ENCODE results near the gene ARHGAP40.

The ARHGAP40 gene

DNA sequence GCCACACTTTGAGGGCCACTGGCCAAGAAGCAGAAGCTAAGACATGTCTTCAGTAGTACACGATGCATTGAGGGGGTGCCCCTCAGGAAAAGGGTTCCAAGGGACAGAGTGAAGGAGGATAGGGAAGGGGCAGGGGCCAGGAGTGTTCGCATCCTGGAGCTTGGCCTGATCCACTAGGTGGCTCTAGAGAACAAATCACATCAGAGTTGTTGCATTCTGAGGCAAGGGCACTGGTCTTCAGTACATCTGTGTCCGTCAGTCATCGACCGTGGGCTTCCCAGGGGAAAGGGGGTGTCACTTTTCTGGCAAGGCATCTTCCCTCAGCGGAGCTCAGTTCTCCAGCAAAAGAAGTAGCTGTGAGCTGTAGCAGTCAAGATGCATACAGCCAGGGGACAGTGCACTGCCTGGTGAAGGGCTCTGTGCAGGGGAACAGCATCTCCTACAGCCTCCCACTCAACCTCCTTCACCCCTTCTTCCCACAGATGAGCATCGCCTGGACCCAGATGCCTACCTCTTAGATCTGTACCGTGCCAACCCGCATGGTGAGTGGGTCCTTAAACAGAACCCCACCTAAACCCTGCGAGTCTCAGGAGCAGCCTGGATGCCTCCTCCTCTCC lies 47.8 kb downstream of the ARHGAP40 start:
- no peak for DNase-seq (ENCODE audit: low read depth in 2 of 2, low spot score in 1 of 2)

DNA sequence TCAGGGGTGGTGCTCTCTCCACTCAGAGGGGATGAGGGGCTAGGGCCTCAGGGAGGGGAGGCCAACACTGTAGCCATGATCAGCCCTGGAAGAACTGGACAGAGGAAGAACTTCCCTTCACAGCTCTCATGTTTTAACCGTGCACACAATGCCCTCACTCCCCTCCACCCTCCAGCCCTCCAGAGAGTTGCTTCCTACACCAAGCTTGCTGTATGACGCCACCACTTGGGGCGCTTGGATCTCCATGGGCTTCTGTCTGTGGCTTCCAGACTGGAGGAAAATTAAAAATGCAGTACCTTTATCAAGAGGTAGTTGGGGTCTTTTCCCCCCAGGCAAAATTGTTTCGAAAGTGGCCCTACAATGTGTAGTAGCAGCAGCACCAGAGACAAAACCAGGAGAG lies 48.4 kb downstream of the ARHGAP40 start:
- no peak for DNase-seq (ENCODE audit: low read depth in 2 of 2, low spot score in 1 of 2)

DNA sequence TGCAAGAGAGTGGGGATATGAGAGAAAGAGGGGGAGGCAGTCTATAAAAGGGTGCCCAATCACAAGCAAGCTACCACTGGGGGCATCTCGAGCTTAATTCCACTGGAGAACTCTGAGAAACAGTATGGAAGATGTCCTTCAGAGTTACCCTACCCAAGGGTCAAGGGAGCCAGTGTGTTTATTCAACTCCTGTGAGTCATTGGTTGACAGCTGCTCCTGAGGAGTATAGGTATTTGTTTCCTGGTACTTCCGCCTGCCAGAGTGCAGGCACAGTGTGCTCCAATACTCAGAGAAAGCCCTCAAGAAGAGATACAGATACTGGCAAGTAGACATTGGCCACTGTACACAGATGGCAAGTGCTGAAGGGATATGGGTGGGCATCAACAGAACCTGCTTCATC lies 49.5 kb downstream of the ARHGAP40 start:
- DNase-seq (ENCODE audit: low read depth in 2 of 2, low spot score in 1 of 2), result no peak

DNA sequence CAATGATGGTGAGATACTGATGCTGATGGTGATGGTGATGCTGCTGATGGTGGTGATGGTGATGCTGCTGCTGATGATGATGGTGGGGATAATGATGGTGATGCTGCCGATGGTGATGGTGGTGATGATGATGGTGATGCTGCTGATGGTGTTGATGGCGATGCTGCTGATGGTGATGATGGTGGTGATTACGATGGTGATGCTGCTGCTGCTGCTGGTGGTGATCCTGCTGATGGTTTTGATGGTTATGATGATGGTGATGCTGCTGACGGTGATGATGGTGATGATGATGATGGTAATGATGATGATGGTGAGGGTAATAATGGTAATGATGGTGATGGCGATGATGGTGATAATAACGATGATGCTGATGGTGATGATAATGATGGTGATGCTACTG lies 50.0 kb downstream of the ARHGAP40 start:
- no peak for DNase-seq (ENCODE audit: low read depth in 2 of 2, low spot score in 1 of 2)

DNA sequence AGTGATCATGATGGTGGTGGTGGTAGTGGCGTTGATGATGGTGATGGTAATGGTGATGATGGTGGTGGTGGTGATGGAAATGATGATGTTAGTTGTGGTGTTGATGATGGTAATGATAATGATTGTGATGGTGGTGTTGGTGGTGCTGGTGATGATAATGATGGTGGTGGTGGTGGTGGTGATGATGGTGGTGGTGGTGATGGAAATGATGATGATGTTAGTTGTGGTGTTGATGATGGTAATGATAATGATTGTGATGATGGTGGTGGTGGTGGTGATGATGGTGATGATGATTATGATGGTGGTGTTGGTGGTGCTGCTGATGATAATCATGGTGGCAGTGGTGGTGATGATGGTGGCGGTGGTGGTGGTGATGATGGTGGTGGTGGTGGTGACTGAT lies 51.4 kb downstream of the ARHGAP40 start:
- no peak for DNase-seq (ENCODE audit: low read depth in 2 of 2, low spot score in 1 of 2)

DNA sequence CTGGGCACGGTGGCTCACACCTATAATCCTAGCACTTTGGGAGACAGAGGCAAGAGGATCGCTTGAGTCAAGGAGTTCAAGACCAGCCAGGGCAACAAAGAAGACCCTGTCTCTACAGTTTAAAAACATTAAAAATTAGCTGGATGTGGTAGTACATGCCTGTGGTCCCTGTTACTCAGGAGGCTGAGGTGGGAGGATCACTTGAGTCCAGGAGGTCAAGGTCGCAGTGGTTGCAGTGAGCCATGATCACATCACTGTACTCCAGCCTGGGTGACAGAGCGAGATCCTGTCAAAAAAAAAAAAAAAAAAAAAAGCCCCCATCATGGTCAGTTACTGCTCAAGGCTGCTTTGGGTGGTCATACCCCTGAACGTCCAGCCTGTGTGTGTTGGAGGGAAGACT lies 55.8 kb downstream of the ARHGAP40 start:
- DNase-seq (ENCODE audit: low read depth in 2 of 2, low spot score in 1 of 2), result no peak

DNA sequence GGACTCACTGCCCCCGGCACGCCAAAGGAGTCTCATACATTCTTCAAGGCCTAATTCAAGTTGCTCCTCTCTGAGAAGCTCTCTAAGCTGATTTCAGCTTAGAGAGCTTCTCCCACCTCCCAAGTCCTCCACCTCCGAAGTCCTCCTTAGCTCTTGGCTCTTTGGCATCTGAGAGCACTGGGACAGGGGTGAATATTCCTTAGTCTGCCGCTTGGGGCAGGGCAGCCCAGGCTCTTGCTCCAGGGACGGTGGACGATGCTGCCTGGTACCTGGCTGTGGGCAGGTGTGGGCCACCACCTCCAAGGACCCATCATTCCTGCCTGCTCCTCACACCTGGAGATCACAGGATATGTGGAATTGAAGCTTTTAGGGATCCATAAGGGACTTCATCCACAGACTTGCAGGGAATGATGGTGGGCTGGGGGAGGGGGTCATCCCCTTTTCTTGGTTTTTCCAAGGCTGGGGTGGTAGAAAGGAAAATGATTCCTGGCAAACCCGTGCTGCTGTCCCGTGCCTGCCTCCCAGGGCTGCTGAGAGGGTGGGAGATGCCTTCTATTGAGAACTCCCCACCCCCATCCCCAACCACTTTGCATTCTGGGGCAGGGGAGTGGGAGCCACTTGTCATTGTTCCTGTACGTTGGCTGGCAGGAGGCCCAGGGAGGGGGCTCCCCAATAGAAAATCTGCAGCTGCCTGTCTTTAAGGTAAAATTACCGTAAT lies 57.4 kb downstream of the ARHGAP40 start:
- no peak for DNase-seq (ENCODE audit: low read depth in 2 of 2, low spot score in 1 of 2)

DNA sequence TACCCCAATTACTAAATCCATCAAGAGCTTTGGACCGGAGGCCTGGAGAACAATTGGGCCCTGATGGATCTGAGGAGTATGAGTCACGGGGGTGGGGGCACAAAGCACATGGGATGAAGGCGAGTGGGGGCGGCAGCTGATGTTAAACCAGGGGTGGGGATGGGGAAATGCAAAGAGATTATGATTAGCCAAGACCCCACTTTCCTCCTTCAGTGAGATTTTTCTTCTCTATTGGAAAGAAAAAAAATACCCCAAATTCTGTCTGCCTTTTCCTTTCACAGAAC lies 57.9 kb downstream of the ARHGAP40 start:
- no peak for DNase-seq (ENCODE audit: low read depth in 2 of 2, low spot score in 1 of 2)

DNA sequence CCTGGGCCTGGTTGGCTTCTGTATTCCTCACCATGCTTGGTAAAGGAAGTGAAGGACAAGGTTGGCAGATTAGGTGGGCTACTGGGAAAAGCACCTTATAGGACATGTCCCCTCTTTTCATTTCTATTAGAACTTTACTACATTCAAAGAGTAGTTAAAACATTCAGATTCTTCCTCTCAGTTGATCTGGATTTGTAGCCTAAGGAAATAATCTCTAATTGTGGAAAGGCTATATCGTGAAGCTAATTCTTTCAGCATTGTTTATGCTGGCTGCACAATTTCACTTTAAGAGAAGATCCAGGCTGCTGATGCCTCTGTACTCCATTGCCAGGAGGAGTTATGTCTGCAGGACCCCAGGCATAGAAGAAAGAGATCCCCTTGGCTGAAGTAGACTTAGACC lies 58.8 kb downstream of the ARHGAP40 start:
- DNase-seq (ENCODE audit: low read depth in 2 of 2, low spot score in 1 of 2), result no peak

DNA sequence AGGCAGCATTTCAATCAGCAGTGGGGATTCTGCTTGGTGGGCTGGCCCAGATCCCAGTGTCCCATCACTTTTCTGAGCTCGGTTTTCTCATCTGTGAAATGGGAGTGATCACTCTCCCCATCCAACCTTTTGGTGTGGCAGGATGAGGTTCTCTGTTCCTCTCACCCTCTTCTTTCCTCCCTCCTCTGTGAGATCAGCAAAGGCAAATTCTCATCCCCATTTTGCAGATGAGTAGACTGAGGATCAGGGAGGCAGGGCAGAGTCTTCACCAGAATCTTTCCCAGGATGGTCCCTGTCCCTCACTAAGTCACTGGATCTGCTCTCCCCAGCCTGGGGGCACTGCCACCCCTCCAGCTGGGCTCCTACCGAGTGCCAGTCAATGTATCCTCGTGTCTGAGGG lies 62.1 kb downstream of the ARHGAP40 start:
- DNase-seq (ENCODE audit: low read depth in 2 of 2, low spot score in 1 of 2), result no peak

DNA sequence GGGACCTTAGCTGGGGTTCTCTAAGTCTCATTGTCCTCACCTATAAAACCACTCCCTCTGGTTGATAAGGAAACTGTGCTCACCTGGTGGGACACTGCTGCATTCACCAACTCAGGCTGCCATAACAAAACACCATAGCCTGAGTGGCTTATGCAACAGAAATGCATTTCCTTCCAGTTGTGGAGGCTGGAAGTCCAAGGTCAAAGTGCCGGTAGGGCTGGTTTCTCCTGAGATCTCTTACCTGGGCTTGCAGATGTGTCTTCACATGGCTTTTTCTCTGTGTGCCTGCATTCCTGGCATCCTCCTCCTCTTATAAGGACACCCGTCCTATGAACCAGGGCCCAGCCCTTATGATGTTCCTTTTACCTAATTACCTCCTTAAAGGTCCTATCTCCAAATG lies 62.7 kb downstream of the ARHGAP40 start:
- no peak for DNase-seq (ENCODE audit: low read depth in 2 of 2, low spot score in 1 of 2)

DNA sequence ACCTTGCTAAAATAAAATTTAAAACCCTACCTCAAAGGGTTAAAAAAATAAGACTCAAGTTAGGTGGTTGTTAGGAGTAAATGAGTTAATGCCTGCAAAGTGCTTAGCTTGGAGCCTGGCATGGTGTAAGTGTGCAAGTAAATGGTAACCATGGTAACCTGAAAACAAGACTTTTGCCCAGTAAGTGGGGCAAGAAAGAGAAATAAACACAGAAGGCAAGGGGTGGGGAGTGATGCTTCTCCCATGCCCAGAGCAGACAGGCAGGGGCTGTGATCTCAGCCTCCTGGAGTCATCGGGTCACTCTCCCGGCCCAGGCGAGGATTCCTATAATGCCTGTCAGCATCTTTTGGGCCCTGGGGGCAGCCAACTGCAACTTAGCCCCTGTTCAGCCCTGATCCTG lies 63.5 kb downstream of the ARHGAP40 start:
- DNase-seq (ENCODE audit: low read depth in 2 of 2, low spot score in 1 of 2), result no peak

DNA sequence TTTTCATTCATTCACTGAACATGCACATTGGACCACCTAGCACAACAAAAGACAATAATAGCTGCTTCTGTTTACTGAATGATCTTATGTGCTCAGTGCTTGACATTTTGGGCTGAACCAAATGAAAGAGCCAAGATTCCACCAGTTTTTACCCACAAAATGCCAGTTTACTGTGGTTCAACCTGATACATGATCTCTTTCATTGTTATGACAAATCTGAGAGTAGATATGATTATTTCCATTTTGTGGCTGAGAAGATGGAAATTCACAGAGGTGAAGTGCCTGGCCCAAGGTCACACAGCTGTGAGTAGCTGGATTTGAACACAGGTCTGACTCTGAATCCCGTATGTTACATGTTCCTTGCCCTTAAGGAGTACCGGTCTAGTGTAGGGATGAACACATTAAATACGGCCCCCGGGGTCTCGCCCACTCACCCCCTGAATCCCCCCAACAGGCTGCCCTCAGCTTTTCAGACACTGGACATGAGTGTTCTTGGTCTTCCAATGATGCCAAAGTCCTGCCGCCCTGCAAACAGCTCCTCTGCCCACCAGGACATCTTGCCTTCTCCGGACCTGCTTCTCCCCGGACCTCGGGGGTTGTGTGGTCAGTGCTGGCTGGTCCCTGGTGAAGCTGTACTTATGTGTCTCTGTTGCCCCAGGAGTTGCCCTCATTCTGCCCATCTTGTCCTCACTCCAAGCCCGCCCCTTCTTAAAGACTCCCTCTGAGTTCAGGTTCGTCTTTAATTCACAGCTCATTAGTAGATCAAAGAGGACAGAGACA lies 64.1 kb downstream of the ARHGAP40 start:
- DNase-seq (ENCODE audit: low read depth in 2 of 2, low spot score in 1 of 2), result no peak

DNA sequence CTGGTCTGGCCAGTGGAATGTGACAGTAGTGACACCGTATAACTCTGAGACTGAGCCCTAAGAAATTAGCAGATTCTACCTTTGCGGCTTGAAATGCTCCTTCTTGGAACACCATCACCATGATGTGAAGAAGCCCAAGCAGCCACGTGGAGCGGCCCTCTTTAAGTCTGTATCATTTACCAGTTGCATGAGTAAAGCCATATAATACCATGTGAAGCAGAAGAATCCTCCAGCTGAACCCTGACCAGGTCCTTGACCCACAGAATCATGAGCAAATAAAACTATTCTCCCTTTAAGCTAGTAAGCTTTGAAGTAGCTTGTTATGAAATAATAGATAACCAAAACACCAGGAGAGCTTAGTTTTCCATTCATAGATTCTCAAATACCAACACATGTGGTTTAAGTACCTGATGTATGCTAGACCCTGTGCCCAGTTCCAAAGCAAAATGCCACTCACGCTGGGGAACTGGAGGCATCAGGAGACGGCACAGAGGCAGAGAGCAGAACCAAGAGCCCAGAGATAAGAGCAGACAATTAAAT lies 65.9 kb downstream of the ARHGAP40 start:
- no peak for DNase-seq (ENCODE audit: low read depth in 2 of 2, low spot score in 1 of 2)

DNA sequence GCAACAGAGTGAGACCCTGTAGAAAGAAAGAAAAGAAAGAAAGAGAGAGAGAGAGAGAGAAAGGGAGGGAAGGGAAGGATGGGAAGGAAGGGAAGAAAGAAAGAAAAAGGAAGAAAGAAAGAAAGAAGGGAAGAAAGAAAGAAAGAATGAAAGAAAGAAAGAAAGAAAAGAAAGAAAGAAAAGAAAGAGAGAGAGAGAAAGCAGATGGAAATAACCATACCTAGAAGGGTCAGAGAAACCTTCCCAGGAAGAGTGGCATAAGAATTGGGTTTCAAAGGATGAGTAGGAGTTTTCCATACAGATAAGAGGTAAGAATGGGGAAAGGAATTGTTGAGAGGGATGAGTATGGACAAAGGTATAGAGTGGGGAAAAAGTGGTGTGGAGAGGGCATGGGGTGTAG lies 68.1 kb downstream of the ARHGAP40 start:
- DNase-seq (ENCODE audit: low read depth in 2 of 2, low spot score in 1 of 2), result no peak

DNA sequence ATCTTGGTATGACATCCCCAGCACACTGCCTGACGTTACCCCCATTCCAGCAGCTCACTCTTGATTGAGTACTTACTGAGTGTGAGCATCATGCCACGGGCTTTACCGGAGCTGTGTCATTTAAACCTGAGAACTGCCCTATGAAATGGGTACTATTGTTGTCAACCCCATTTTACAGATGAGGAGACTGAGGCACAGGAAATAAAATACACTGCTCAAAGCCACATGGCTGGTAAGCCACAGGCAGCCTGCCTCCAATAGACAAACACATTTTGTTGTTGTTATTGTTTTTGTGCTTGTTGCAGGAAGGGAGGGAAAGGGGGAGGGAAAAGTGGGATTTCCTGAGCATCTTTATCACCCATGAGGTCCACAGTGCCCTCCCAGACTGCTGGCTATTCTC lies 69.2 kb downstream of the ARHGAP40 start:
- DNase-seq (ENCODE audit: low read depth in 2 of 2, low spot score in 1 of 2), result no peak

DNA sequence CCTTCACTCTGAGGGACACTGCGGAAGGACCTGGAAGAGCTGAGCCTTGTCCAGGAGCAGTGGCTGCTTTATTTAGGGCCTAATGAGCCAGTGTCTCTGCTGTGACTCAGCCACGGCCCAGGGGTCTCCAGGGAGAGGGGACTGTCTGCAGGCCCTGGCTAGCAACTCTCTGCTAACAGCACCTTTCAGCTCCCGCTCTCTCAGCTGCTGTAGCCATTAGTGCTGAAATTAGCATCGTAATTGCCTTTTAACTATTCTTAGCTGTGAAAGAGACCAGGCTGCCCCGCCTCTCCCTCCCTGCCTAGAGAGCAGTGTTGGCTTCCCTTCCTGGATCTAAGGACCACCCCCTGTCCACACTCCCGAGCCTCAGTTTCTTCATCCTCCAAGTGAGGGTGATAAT lies 69.6 kb downstream of the ARHGAP40 start:
- no peak for DNase-seq (ENCODE audit: low read depth in 2 of 2, low spot score in 1 of 2)

DNA sequence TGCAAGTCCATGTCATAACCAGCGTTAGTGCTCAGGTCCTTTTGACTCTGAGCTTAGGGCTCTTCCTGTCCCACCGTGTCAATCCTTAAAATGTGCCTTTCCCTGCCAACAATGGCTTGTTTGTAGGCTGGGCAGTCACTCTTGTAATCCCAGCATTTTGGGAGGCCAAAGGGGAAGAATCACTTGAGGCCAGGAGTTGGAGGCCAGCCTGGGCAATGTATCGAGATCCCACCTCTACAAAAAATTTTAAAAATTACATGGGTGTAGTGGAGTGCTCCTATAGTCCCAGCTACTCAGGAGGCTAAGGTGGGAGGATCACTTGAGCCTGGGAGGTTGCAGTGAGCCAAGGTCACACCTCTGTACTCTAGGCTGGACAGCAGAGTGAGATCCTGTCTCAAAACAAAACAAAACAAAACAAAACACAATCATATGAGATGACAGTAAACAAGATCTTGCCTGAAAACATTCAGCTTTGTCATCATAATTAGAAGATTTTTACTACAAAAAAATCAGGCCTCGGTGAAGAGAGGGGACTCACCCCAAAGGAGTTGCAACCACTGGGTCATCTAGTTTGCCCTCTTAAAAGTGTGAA lies 70.2 kb downstream of the ARHGAP40 start:
- no peak for DNase-seq (ENCODE audit: low read depth in 2 of 2, low spot score in 1 of 2)

DNA sequence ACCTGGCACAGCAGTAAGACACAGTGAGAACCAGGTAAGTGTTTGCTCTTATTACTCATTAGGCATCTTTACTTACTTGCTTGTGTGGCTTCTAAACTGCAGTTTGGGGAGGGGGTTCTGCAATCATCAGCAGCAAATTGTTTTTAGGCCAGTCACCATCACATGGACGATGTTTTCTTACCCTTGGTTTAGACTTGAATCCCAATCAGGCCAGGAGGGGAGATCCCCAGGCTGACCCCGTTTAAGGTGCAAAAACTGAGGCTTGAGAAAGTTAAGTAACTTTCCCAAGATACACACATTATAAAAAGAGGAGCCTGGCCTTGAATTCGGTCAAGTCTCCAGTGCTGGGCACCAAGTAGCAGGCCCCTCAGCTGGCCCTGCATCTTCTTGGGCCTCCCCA lies 70.9 kb downstream of the ARHGAP40 start:
- DNase-seq (ENCODE audit: low read depth in 2 of 2, low spot score in 1 of 2), result no peak

DNA sequence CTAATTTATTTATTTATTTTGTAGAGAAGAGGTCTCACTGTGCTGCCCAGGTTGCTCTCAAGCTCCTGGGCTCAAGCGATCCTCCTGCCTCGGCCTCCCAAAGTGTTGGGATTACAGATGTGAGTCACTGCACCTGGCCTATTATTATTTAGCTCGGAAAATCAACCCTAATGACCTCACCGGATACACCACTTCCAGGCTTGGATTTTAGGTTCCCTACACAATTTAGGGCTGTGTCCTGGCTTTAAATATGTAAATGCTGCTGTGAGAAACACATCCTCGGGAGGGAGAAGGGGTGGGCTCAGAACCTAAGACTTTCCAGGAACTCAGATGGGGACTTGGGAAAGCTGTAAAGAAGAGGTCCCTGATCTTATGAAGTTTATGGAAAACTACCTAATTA lies 71.7 kb downstream of the ARHGAP40 start:
- DNase-seq (ENCODE audit: low read depth in 2 of 2, low spot score in 1 of 2), result no peak

DNA sequence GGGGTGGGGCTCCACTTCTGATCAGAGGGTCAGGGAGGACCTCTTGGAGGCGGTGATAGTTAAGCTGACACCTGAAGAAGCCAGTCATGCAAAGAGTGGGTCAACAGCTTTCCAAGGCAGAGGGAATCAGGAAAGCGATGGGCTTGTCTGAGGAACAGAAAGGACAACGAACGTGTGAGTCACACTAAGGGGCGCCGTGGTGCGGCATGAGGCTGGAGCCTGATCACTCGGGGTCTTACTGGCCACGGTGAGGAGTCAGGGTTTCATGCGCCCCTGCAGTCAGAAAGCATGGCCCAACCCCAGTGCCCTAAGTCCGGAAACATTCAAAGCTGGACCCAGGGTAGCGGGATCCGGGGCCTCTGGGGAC lies 72.1 kb downstream of the ARHGAP40 start:
- DNase-seq (ENCODE audit: low read depth in 2 of 2, low spot score in 1 of 2), result no peak

DNA sequence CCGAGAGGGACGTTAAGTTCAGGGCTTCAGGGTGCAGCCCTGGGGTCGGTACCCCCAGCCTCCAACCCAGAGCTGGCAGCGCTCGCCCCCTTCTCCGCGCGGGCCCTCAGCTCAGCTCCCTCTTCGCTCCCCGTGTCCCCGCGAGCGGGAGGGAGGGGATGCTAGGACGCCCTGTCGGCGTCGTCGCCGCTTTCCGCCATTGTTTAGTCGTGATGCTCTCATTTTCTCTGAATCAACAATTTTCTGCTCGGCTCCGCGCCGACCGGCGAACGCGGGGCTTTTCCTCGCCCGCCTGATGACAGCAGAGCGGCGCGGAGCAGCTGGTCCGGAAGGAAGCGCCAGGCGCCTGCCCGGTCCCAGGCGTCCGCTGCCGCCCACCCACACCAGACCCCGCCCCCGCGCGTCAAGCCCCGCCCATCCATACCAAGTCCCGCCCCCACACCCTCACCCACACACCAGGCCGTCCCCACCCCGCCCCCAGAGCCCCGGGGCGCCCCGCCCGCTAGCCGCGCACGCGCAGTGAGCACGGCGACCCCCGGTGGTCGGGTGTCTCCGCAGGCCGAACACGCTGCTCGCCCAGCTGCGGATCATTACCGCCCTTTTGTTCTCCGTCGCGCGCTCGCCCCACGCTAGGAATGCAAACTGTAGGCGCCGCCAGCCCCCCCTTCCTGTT lies 72.6 kb downstream of the ARHGAP40 start:
- DNase-seq (ENCODE audit: low read depth in 2 of 2, low spot score in 1 of 2), result peak; percentile 35 to 49
